GM19467 (cell line): ENCODE results near the gene HSPBP1.

Experiments used
- ATAC-seq: cut with Tn5 transposase; IDR thresholded peaks from one replicate; pipeline ENCODE4 v1.9.1; 2021; ENCODE audit warnings: mild to moderate bottlenecking, moderate library complexity; ENCODE audit not compliant: unreplicated experiment

The HSPBP1 gene

GRCh38 chr19:55276720-55277430 is 3.0 kb downstream of the HSPBP1 start:
- ATAC-seq: peak; percentile 4

- ATAC-seq: peak; percentile 45
These were observed 3.8 kb downstream of the HSPBP1 start for GRCh38 chr19:55275851-55276719.

GRCh38 chr19:55273978-55274707 is 5.8 kb downstream of the HSPBP1 start:
- no peak for ATAC-seq

- no peak for ATAC-seq
These were observed 7.8 kb downstream of the HSPBP1 start for GRCh38 chr19:55272142-55272541.

DNA sequence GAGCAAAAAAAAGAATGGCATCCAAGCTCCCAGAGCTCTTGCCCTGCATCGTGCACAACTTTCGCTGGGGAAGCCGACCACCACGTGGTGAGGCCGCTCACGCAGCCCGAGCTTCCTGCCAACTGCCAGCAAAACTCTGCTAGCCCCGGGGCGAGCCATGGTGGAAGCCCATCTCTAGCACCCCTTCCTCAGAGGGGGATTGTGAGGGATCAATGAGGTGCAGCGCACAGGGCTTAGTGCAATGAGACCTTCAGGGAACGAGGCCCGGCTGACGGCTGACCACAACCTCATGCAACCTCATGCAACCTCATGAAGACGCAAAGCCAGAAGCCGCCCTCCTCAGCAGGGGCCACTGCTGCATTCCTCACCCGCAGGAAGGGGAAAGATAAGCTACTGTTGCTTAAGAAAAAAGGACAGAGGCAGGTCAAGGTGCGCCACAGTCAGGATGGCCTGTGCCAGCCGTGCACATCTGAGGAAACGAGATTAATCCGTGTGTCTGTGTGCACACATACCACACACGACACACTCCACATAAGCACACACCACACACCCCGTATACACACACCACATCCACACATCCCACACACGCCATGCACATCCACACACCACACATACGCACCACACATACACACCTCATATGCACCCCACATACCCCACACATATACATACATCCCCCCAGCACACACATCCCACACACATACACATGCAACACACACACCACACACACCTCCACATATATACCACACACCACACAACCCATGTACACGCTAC is 9.6 kb downstream of the HSPBP1 start:
- no peak for ATAC-seq

DNA sequence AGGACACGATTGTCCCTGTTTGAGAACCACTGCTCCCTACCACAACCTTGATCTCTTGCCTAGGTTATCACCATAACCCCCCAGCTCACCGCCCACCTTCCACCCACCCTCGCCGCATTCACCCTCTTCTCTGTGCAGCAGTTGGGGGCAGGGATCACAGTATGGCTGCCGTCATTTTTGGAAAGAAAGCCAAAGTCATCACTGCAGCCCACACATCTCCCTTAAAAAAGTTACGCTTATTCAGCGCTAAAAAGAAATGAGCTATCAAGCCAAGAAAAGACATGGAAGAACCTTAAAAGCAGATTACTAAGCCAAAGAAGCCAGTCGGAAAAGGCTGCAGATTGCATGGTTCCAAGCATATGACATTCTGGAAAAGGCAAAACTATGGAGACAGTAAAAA is 10.6 kb downstream of the HSPBP1 start:
- no peak for ATAC-seq

DNA sequence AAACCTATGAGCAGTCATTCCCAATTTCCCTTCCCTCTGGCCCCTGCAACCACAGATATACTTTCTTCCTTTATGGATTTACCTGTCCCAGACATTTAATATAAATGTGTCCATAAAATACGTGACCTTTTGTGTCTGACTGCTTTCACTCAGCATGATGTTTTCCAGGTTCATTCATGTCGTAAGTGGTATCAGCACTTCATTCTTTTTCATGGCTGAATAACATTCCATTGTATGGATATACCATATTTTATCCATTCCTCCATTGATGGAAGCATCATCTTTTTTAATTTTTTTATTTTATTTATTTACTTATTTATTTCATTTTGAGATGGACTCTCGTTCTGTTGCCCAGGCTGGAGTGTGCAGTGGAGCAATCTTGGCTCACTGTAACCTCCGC is 13.1 kb downstream of the HSPBP1 start:
- no peak for ATAC-seq

- no peak for ATAC-seq
These were observed 13.5 kb downstream of the HSPBP1 start for GRCh38 chr19:55266404-55266803.

- no peak for ATAC-seq
These were observed 14.1 kb downstream of the HSPBP1 start for GRCh38 chr19:55265723-55266386.

DNA sequence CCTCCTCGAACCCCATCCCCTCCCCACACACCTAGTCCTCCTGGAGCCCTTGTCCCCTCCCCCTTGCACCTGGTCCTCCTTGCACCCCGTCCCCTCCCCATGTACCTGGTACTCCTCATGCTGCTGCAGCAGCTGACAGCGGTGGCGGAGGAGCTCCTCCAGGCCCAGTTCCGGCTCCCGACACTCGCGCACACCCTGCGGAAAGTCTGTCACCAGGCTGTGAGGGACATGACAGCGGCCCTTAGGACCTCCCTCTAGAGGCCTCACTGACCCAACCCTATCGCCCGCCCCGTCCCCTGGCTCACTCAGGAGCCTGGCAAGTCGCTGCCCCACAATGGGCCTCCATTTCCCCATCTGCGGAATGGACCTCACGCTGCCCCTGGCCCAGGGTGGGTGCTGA is 14.7 kb downstream of the HSPBP1 start:
- ATAC-seq: no peak

GRCh38 chr19:55264531-55264930 is 15.4 kb downstream of the HSPBP1 start:
- no peak for ATAC-seq

GRCh38 chr19:55262359-55262758 is 17.6 kb downstream of the HSPBP1 start:
- no peak for ATAC-seq

GRCh38 chr19:55261671-55262126 is 18.2 kb downstream of the HSPBP1 start:
- no peak for ATAC-seq

GRCh38 chr19:55259540-55260210 is 20.2 kb downstream of the HSPBP1 start:
- ATAC-seq: no peak

DNA sequence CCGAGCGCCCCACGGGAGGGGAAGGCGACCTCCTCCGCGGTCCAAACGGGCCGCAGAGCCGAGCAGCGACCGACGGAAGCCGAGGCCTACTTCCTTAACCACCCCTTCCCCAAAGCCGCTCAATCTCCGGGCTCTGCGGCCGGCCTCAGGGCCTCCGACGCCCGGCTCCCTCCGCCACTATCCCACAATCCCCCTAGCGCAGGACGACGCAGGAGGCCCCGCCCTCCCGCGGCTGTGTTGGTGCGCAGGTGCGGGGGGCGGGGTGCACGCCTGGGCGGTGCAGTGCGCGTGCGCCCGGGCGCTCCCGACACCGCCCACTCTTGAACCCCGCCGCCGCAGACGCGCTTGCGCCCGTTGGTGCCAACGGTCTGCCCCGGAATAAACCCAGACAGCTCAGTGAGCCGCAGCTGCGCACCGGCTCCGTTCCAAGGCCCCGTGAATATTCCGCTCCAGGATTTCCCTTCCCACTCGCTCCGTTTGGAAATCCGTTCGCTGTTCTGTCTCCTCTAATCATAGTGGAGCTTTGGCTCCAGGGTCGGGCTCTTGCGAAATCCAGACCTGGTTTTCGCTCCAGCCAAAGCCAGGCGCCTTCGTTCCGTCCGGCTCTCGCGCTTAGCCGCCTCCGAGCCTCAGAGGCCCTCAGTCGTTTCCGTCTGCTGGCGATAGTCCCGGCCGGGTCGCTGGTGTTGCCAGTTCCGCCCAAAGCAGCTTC is 20.9 kb downstream of the HSPBP1 start, which contains the start of gene PPP6R1:
Gene PPP6R1 (minus strand): TSS at position 190 of the 712 bp plus-strand sequence. CDS start 11,914 bp downstream, outside the sequence.
- ATAC-seq: peak; percentile 58

GRCh38 chr19:55258476-55258827 is 21.5 kb downstream of the HSPBP1 start:
- ATAC-seq: peak; percentile 1

- ATAC-seq: no peak
These were observed 22.2 kb downstream of the HSPBP1 start for GRCh38 chr19:55257461-55258420.
